Measurements from ENCODE around the gene LDLRAD4.

Gene LDLRAD4

GRCh38 chr18:13403786-13404549 lies 185.4 kb downstream of the LDLRAD4 start:
- DNase-seq (ENCODE audit: low read depth, low spot score), result no peak

- DNase-seq (ENCODE audit: low read depth, low spot score), result no peak
These were observed 186.9 kb downstream of the LDLRAD4 start for GRCh38 chr18:13405305-13406038.

- DNase-seq (ENCODE audit: low read depth, low spot score), result no peak
These were observed 187.6 kb downstream of the LDLRAD4 start for GRCh38 chr18:13406049-13406615.

GRCh38 chr18:13406736-13407135 lies 188.2 kb downstream of the LDLRAD4 start:
- DNase-seq (ENCODE audit: low read depth, low spot score), result no peak

GRCh38 chr18:13407484-13407883 lies 188.9 kb downstream of the LDLRAD4 start:
- DNase-seq (ENCODE audit: low read depth, low spot score), result no peak

- DNase-seq (ENCODE audit: low read depth, low spot score), result no peak
These were observed 190.5 kb downstream of the LDLRAD4 start for GRCh38 chr18:13409026-13409425.

- DNase-seq (ENCODE audit: low read depth, low spot score), result no peak
These were observed 191.4 kb downstream of the LDLRAD4 start for GRCh38 chr18:13409997-13410396.

GRCh38 chr18:13410471-13410870 lies 191.9 kb downstream of the LDLRAD4 start:
- DNase-seq (ENCODE audit: low read depth, low spot score), result no peak

GRCh38 chr18:13412017-13412416 lies 193.5 kb downstream of the LDLRAD4 start:
- DNase-seq (ENCODE audit: low read depth, low spot score), result no peak

GRCh38 chr18:13412901-13413300 lies 194.3 kb downstream of the LDLRAD4 start:
- no peak for DNase-seq (ENCODE audit: low read depth, low spot score)

- no peak for DNase-seq (ENCODE audit: low read depth, low spot score)
These were observed 195.5 kb downstream of the LDLRAD4 start for GRCh38 chr18:13414102-13414501.

- DNase-seq (ENCODE audit: low read depth, low spot score), result no peak
These were observed 196.0 kb downstream of the LDLRAD4 start for GRCh38 chr18:13414521-13414920.

- DNase-seq (ENCODE audit: low read depth, low spot score), result no peak
These were observed 197.2 kb downstream of the LDLRAD4 start for GRCh38 chr18:13415736-13416135.

- DNase-seq (ENCODE audit: low read depth, low spot score), result no peak
These were observed 197.6 kb downstream of the LDLRAD4 start for GRCh38 chr18:13416208-13416607.

- DNase-seq (ENCODE audit: low read depth, low spot score), result no peak
These were observed 198.3 kb downstream of the LDLRAD4 start for GRCh38 chr18:13416848-13417247.

GRCh38 chr18:13418013-13418710 lies 199.6 kb downstream of the LDLRAD4 start:
- DNase-seq (ENCODE audit: low read depth, low spot score), result no peak

- DNase-seq (ENCODE audit: low read depth, low spot score), result no peak
These were observed 202.6 kb downstream of the LDLRAD4 start for GRCh38 chr18:13420969-13421686.

- DNase-seq (ENCODE audit: low read depth, low spot score), result no peak
These were observed 204.1 kb downstream of the LDLRAD4 start for GRCh38 chr18:13422541-13423147.

- DNase-seq (ENCODE audit: low read depth, low spot score), result no peak
These were observed 204.8 kb downstream of the LDLRAD4 start for GRCh38 chr18:13423352-13423751.

- DNase-seq (ENCODE audit: low read depth, low spot score), result no peak
These were observed 205.8 kb downstream of the LDLRAD4 start for GRCh38 chr18:13424363-13424762.
